SK-N-SH (cell line): ENCODE data around the gene ADGRL3. TPM values are rescaled to one million over a fixed set of nuclear protein-coding genes. Genes with fewer than 3 reads are reported as not detected.

Experiments used
- CTCF ChIA-PET: fragments of 300-600, 350-600 bp; formaldehyde crosslinking; extraction: SDS; loops from one replicate; lab custom pipeline; 2021; lab: Yijun Ruan, JAX
- POLR2A ChIA-PET: fragments of 350-600 bp; sonication (Branson Sonifier 250); formaldehyde crosslinking; extraction: SDS; loops from one replicate; lab custom pipeline; 2020; ENCODE audit warnings: antibody characterized with exemption, inconsistent platforms; lab: Yijun Ruan, JAX
- DNase-seq: peaks from one replicate; pipeline ENCODE4 v3.0.0; 2012
- H2AFZ ChIP-seq: fragments of 200-600 bp; sonication (generic); 2 replicates; pipeline ENCODE4 v1.8.1; 2016; ENCODE audit warnings: antibody characterized with exemption, mild to moderate bottlenecking, low read depth
- H3F3A ChIP-seq: fragments of 200-600 bp; sonication (generic); replicated peaks from 2 replicates; pipeline ENCODE3; 2016; ENCODE audit warnings: antibody characterized with exemption, mild to moderate bottlenecking; ENCODE audit not compliant: insufficient read depth
- H3K27ac ChIP-seq, 2 experiments: fragments of 200-500 bp in 1 of 2; fragments of 200-600 bp in 1 of 2; sonication (Bioruptor generic) in 1 of 2; sonication (generic), shearing (Covaris generic) in 1 of 2; 2 replicates each; pipeline versions ENCODE4 v1.5.1 to v1.6.1; 2014 to 2016; ENCODE audit warnings: low read depth in 2 of 2, inconsistent platforms in 1 of 2, low read length in 1 of 2, mild to moderate bottlenecking in 1 of 2, mixed read lengths in 1 of 2
- H3K27me3 ChIP-seq: fragments of 200-600 bp; sonication (generic), shearing (Covaris generic); 2 replicates; pipeline ENCODE4 v1.6.1; 2016; ENCODE audit warnings: mixed run types; ENCODE audit not compliant: insufficient read depth
- H3K36me3 ChIP-seq, 2 experiments: fragments of 200-500 bp in 1 of 2; fragments of 200-600 bp in 1 of 2; sonication (Bioruptor generic) in 1 of 2; sonication (generic) in 1 of 2; replicated peaks in 1 of 2; 2 replicates each; pipeline versions ENCODE3 to v1.5.1; 2014 to 2016; ENCODE audit warnings: low read length in 1 of 2, mild to moderate bottlenecking in 1 of 2; ENCODE audit not compliant: insufficient read depth in 2 of 2, control insufficient read depth in 1 of 2
- H3K4me1 ChIP-seq, 2 experiments: fragments of 200-500 bp in 1 of 2; fragments of 200-600 bp in 1 of 2; sonication (Bioruptor generic) in 1 of 2; sonication (generic), shearing (Covaris generic) in 1 of 2; 2 replicates each; pipeline versions ENCODE4 v1.5.1 to v1.6.1; 2014 to 2016; ENCODE audit warnings: low read depth in 1 of 2, low read length in 1 of 2, mixed run types in 1 of 2; ENCODE audit not compliant: insufficient read depth in 2 of 2, control insufficient read depth in 1 of 2
- H3K4me2 ChIP-seq: fragments of 200-600 bp; sonication (generic), shearing (Covaris generic); 2 replicates; pipeline ENCODE4 v1.6.1; 2017; ENCODE audit warnings: mixed run types
- H3K4me3 ChIP-seq, 2 experiments: fragments of 200-500 bp in 1 of 2; fragments of 200-600 bp in 1 of 2; sonication (Bioruptor generic) in 1 of 2; sonication (generic), shearing (Covaris generic) in 1 of 2; 2 replicates each; pipeline versions ENCODE4 v1.5.1 to v1.8.1; 2014 to 2016; ENCODE audit warnings: low read depth in 2 of 2, inconsistent platforms in 1 of 2, low read length in 1 of 2, mild to moderate bottlenecking in 1 of 2, mixed read lengths in 1 of 2, moderate library complexity in 1 of 2
- H3K79me2 ChIP-seq: fragments of 200-600 bp; sonication (generic); 2 replicates; pipeline ENCODE4 v1.8.1; 2017; ENCODE audit warnings: mild to moderate bottlenecking; ENCODE audit not compliant: insufficient read depth
- H3K9ac ChIP-seq: fragments of 200-600 bp; sonication (generic); 2 replicates; pipeline ENCODE4 v1.6.1; 2017; ENCODE audit warnings: mixed run types
- H3K9me2 ChIP-seq: fragments of 200-600 bp; sonication (generic); 2 replicates; pipeline ENCODE4 v1.6.1; 2017; ENCODE audit warnings: mixed run types
- H3K9me3 ChIP-seq: fragments of 200-600 bp; sonication (generic); 2 replicates; pipeline ENCODE4 v1.6.1; 2017; ENCODE audit warnings: mixed run types, mild to moderate bottlenecking, moderate library complexity
- H4K20me1 ChIP-seq: fragments of 200-600 bp; sonication (generic); 2 replicates; pipeline ENCODE4 v1.6.1; 2017; ENCODE audit warnings: mild to moderate bottlenecking, mixed run types; ENCODE audit not compliant: insufficient read depth
- CHD2 ChIP-seq: fragments of 150-350 bp; IDR thresholded peaks from 2 replicates; pipeline ENCODE4 v1.6.1; 2018; ENCODE audit warnings: low read length; ENCODE audit not compliant: partially characterized antibody
- CTCF ChIP-seq: fragments of 200-600 bp; sonication (generic); IDR thresholded peaks from 2 replicates; pipeline ENCODE4 v1.6.1; 2017; ENCODE audit warnings: antibody characterized with exemption, mild to moderate bottlenecking, moderate library complexity
- ELF1 ChIP-seq: IDR thresholded peaks from 2 replicates; pipeline ENCODE4 v1.4.0; 2012
- FOXM1 ChIP-seq: IDR thresholded peaks from 2 replicates; pipeline ENCODE4 v1.4.0; 2012; ENCODE audit warnings: low read depth, mild to moderate bottlenecking
- GATA2 ChIP-seq: sonication (generic); formaldehyde crosslinking; IDR thresholded peaks from 2 replicates; pipeline ENCODE4 v1.5.0; 2020; ENCODE audit warnings: mild to moderate bottlenecking, missing genetic modification reagents
- JUND ChIP-seq: IDR thresholded peaks from 2 replicates; pipeline ENCODE4 v1.4.0; 2012
- MEF2A ChIP-seq: IDR thresholded peaks from 2 replicates; pipeline ENCODE4 v1.4.0; 2012; ENCODE audit warnings: low read depth, borderline replicate concordance
- MXI1 ChIP-seq: IDR thresholded peaks from 2 replicates; pipeline ENCODE4 v1.6.1; 2012; ENCODE audit warnings: mild to moderate bottlenecking, low read depth, low read length, improper control_type of control experiment
- NRF1 ChIP-seq: IDR thresholded peaks from 2 replicates; pipeline ENCODE4 v1.6.1; 2012; ENCODE audit warnings: low read depth, mild to moderate bottlenecking, low read length
- POLR2AphosphoS5 ChIP-seq: IDR thresholded peaks from 2 replicates; pipeline ENCODE4 v1.6.1; 2012; ENCODE audit warnings: low read depth, low read length
- RAD21 ChIP-seq: IDR thresholded peaks from 2 replicates; pipeline ENCODE4 v1.6.1; 2012; ENCODE audit warnings: mild to moderate bottlenecking, low read length
- TCF12 ChIP-seq: IDR thresholded peaks from 2 replicates; pipeline ENCODE4 v1.4.0; 2012
- TEAD4 ChIP-seq: IDR thresholded peaks from 2 replicates; pipeline ENCODE4 v1.4.0; 2012; ENCODE audit warnings: mild to moderate bottlenecking, borderline replicate concordance; ENCODE audit not compliant: insufficient read depth
- USF1 ChIP-seq: IDR thresholded peaks from 2 replicates; pipeline ENCODE4 v1.4.0; 2012; ENCODE audit warnings: low read depth, borderline replicate concordance
- USF2 ChIP-seq: fragments of 150-350 bp; IDR thresholded peaks from 2 replicates; pipeline ENCODE4 v1.6.1; 2017; ENCODE audit warnings: antibody characterized with exemption, low read length, low read depth, borderline replicate concordance
- ZBTB33 ChIP-seq: IDR thresholded peaks from 2 replicates; pipeline ENCODE4 v1.4.0; 2012; ENCODE audit warnings: low read depth, borderline replicate concordance
- WGBS: methylation state at CpG from one replicate; pipeline ENCODE4 v1.1.6; 2017; ENCODE audit warnings: low lambda C conversion rate; 5-methylcytosine and 5-hydroxymethylcytosine counted together
- polyA plus RNA-seq, 3 experiments: library from polyadenylated mRNA; depleted of rRNA; stranded (reverse); fragments of >200 nt; gene quantifications; 2 replicates each; pipeline ENCODE4 v1.2.3, GENCODE V29; 2012
- TF ChIP-seq, protein P1 (sequence below): fragments of 150-350 bp; IDR thresholded peaks from 2 replicates; pipeline ENCODE4 v1.6.1; 2016; ENCODE audit warnings: mild to moderate bottlenecking, low read depth, low read length
- TF ChIP-seq, protein P2 (sequence below): IDR thresholded peaks from 2 replicates; pipeline ENCODE4 v1.4.0; 2012; ENCODE audit warnings: low read depth

ADGRL3 gene
- polyA plus RNA-seq, 1 of the 3 experiments (the other 2 are of a cell fraction), result 0.03 TPM

- TF ChIP-seq USF2 (no peak), MXI1 (no peak), GATA2 (CRISPR knock-in tag) (no peak), MEF2A (no peak), ELF1 (no peak), TEAD4 (no peak), FOXM1 (no peak), CTCF (no peak), ZBTB33 (no peak), CHD2 (no peak), TCF12 (no peak), USF1 (no peak), RAD21 (no peak), JUND (no peak), NRF1 (no peak), POLR2AphosphoS5 (no peak)
- TF ChIP-seq, protein P1, sequence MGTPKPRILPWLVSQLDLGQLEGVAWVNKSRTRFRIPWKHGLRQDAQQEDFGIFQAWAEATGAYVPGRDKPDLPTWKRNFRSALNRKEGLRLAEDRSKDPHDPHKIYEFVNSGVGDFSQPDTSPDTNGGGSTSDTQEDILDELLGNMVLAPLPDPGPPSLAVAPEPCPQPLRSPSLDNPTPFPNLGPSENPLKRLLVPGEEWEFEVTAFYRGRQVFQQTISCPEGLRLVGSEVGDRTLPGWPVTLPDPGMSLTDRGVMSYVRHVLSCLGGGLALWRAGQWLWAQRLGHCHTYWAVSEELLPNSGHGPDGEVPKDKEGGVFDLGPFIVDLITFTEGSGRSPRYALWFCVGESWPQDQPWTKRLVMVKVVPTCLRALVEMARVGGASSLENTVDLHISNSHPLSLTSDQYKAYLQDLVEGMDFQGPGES, result no peak
- TF ChIP-seq, protein P2, sequence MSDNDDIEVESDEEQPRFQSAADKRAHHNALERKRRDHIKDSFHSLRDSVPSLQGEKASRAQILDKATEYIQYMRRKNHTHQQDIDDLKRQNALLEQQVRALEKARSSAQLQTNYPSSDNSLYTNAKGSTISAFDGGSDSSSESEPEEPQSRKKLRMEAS, result no peak
- no peaks in the 10 kb centered on the region for H3K27me3 ChIP-seq
- WGBS, result 24% methylated on average over 3 of the region's 3 CpGs
- H3K9me2 ChIP-seq, result no peaks in the 10 kb centered on the region
- H3K9me3 ChIP-seq, result no peaks in the 10 kb centered on the region
- DNase-seq, result no peak
- no peak overlapping the region for H3K9ac ChIP-seq
- H3K4me1 ChIP-seq, result no peaks in the 10 kb centered on the region; a peak in 1 of 4 replicates
- H3K79me2 ChIP-seq, result no peaks in the 10 kb centered on the region
- CTCF ChIA-PET, result no interaction called here
- no peak overlapping the region for H2AFZ ChIP-seq
- H3K4me3 ChIP-seq, result no peak overlapping the region
- POLR2A ChIA-PET, result no interaction called here
- no peaks in the 10 kb centered on the region for H3F3A ChIP-seq
- H4K20me1 ChIP-seq, result no peaks in the 10 kb centered on the region
- H3K4me2 ChIP-seq, result no peak overlapping the region
- no peaks in the 10 kb centered on the region for H3K36me3 ChIP-seq
- no peak overlapping the region for H3K27ac ChIP-seq
These were observed 690.2 kb downstream of the ADGRL3 start for GRCh38 chr4:61890321-61890720.
